ENCODE data around the gene SPAG5. TPM values are rescaled to one million over a fixed set of nuclear protein-coding genes. Genes with fewer than 3 reads are reported as not detected.

SPAG5 gene
- total and polyA plus RNA-seq, 9 of the 15 experiments (the other 6 are each of a cell fraction or from before 2014, with no cell fraction given) = 94.4 to 286 (median 151) TPM

- TF ChIP-seq DDX20 (tag; IDR thresholded peaks at IDR 0.05; ENCODE audit: low read depth) (no peak), KLF6 (CRISPR knock-in tag; IDR thresholded peaks at IDR 0.05; ENCODE audit: borderline replicate concordance) (no peak), ZNF592 (IDR thresholded peaks at IDR 0.05) (peak; percentile 99), RBM15 (IDR thresholded peaks at IDR 0.05; ENCODE audit: insufficient read depth, low read length) (no peak), PPARD (CRISPR knock-in tag; IDR thresholded peaks at IDR 0.05) (no peak), MTA3 (IDR thresholded peaks at IDR 0.05; ENCODE audit: borderline replicate concordance) (peak; percentile 92; the same call in 1 of the 2 replicates), SAFB (IDR thresholded peaks at IDR 0.05; ENCODE audit: borderline replicate concordance, low read depth, low read length) (no peak), KHSRP (IDR thresholded peaks at IDR 0.05) (no peak), CREB3L1 (IDR thresholded peaks at IDR 0.05; ENCODE audit: borderline replicate concordance, low read depth) (no peak), HOXB6 (CRISPR knock-in tag; IDR thresholded peaks at IDR 0.05; ENCODE audit: borderline replicate concordance) (no peak), THRB (CRISPR knock-in tag; conservative IDR thresholded peaks at IDR 0.05) (peak; percentile 7; the same call in 1 of the 2 replicates), SAFB2 (IDR thresholded peaks at IDR 0.05; ENCODE audit: borderline replicate concordance, low read depth, low read length, severe bottlenecking) (no peak), PML (IDR thresholded peaks at IDR 0.05; ENCODE audit: low read length) (peak; percentile 51; the same call in 1 of the 2 replicates), ZNF717 (CRISPR knock-in tag; IDR thresholded peaks at IDR 0.05) (no peak), ZNF143 (CRISPR knock-in tag; IDR thresholded peaks at IDR 0.05) (no peak), RFX1 (IDR thresholded peaks at IDR 0.05) (no peak), FOSL1 (tag; conservative IDR thresholded peaks at IDR 0.05) (no peak), SP1 (CRISPR knock-in tag; IDR thresholded peaks at IDR 0.05) (peak; percentile 93), HBP1 (CRISPR knock-in tag; IDR thresholded peaks at IDR 0.05) (peak; percentile 72), POLR2G (IDR thresholded peaks at IDR 0.05; ENCODE audit: low read depth, low read length) (peak; percentile 91), CHD2 (IDR thresholded peaks at IDR 0.05; ENCODE audit: low read depth, low read length) (no peak)
These were observed 21.9 kb downstream of the SPAG5 start, which contains the start of gene ALDOC (continued) for GRCh38 chr17:28576758-28577465.

Measured in K562 (cell line).